ENCODE data around the gene ARID1B.

The ARID1B gene

DNA sequence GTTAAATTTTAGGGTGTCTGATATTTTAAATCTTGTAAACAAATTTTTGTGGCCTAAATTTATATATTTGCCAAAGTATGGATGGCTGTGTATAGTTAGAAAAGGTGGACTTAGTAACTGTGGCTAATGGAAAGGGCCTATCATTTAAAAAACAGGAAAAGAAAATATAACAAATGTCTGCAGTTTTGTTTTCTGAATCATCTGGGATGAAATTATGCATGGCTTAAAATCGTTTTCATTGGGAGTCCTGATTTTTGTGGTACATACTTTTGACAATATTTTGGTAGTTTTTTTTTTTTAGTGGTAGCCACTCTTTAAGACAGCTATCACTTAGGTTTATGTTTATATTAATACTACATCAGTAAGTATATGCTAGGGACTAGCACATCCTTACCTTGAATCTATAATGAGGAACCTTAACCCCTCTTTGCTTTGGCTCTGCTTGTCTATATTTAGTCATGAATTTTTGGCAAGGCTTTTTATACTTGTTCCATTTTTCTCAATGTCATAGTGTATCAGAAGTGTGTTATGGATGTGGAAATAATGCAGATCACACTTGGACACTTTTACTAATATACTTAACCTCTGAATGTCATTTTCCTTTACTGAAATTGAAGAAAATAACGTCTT, 5.6 kb downstream of the ARID1B start:
- no peaks in the 10 kb centered on the region for H3K27me3 ChIP-seq (ENCODE audit: control insufficient read depth, insufficient read depth, low read length)
- H3K36me3 ChIP-seq (ENCODE audit: control insufficient read depth, low read depth, low read length), result no peaks in the 10 kb centered on the region
- peak overlapping the region; percentile 100 for H3K4me3 ChIP-seq (ENCODE audit: low read length)
- H3K9ac ChIP-seq (ENCODE audit: low read length), result no peak overlapping the region
- H3K9me3 ChIP-seq (ENCODE audit: control insufficient read depth, low read depth, low read length), result no peaks in the 10 kb centered on the region
- H3K27ac ChIP-seq (ENCODE audit: low read length), result no peak overlapping the region
- peaks cover 52% of the 10 kb centered on the region for H3K4me1 ChIP-seq (ENCODE audit: control insufficient read depth, low read depth, low read length)

DNA sequence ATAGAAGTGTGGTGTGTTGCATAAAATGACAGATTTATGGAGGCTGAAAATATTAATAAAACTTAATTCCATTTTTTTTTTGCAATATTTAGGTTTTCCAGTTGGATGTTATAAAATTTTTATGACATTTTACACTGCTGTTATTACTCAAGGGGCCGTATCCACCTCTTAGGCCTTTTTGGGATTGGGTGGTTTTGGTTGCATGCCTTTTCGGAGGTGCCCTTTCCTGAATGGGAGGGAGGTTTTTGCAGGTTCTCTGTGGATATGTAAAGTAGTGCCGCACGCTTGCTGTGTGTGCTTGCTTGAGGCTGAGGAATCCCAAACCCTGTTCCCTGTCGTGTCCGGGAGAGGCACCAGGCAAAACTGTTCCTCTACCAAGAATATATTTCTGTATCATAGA, 6.8 kb downstream of the ARID1B start:
- H3K9me3 ChIP-seq (ENCODE audit: control insufficient read depth, low read depth, low read length), result no peaks in the 10 kb centered on the region
- H3K4me1 ChIP-seq (ENCODE audit: control insufficient read depth, low read depth, low read length), result peaks cover 64% of the 10 kb centered on the region
- peak overlapping the region; percentile 43 for H3K4me3 ChIP-seq (ENCODE audit: low read length)
- no peaks in the 10 kb centered on the region for H3K36me3 ChIP-seq (ENCODE audit: control insufficient read depth, low read depth, low read length)
- H3K9ac ChIP-seq (ENCODE audit: low read length), result peak overlapping the region; percentile 20
- no peak overlapping the region for H3K27ac ChIP-seq (ENCODE audit: low read length)
- H3K27me3 ChIP-seq (ENCODE audit: control insufficient read depth, insufficient read depth, low read length), result no peaks in the 10 kb centered on the region

DNA sequence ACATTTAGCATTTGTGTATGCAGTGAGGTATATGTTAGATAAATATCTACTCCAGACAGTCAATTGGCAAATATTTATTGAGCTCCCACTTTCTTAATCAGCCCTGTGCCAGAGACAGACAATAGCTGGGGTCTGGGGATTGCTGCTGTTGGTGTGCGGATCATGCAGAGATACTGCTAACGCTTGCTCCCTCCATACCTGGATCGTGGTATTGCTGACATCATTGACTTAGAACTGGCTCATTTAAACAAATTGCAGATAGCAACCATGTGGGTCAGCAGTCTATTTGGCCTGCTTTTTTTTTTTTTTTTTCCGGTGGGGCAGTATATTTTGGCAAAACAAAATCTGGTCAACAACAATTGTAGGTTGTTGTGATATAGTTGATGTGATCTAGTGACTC, 9.5 kb downstream of the ARID1B start:
- H3K27me3 ChIP-seq (ENCODE audit: control insufficient read depth, insufficient read depth, low read length), result no peaks in the 10 kb centered on the region
- H3K27ac ChIP-seq (ENCODE audit: low read length), result no peak overlapping the region
- peaks cover 77% of the 10 kb centered on the region for H3K4me1 ChIP-seq (ENCODE audit: control insufficient read depth, low read depth, low read length)
- no peak overlapping the region for H3K9ac ChIP-seq (ENCODE audit: low read length)
- H3K9me3 ChIP-seq (ENCODE audit: control insufficient read depth, low read depth, low read length), result no peaks in the 10 kb centered on the region
- no peak overlapping the region for H3K4me3 ChIP-seq (ENCODE audit: low read length)
- no peaks in the 10 kb centered on the region for H3K36me3 ChIP-seq (ENCODE audit: control insufficient read depth, low read depth, low read length)

DNA sequence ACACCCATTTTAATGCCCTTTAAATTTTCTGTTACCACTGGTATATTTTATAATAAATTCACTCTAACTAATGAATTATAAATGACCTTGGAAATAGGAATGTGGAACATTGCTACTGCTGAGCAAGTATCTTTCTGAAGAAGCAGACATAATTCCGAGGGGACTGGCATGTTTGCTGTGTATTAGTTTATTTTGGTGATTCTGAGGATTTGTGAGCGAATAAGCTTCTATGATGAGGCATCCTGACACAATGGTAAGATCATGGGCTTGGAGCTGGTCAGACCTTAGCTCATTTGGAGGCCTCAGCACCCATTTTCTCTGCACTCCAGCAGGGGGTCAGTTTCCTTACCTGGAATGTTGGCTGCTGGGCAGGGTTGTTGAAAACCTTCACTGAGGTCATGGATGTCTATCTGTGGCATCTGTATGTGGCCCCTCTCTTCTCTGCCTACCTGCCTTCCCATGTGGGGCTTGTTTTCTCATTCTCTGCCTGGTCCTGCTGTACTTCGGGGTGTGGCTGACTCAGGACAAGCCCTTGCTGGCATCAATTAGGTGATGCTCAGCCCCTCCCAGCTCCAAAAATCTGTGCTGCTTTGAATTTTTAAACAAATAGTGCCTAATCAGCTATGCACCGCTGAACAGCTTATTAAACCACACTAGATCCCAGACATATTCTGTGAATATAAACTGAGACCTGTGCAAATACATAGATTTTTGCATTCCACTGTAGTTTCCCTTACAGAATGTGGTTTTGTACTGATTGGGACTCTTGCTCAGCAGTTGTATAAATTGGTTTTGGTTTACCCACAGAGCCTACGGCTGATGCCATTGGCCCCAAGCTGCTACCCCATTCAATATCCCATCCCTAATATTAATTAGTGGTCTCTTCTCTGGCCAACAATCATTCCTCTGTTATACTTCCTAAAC, 10.7 kb downstream of the ARID1B start:
- Histone ChIP-seq H3K9me3 (ENCODE audit: control insufficient read depth, low read depth, low read length) (no peaks in the 10 kb centered on the region), H3K9ac (ENCODE audit: low read length) (no peak overlapping the region), H3K27ac (ENCODE audit: low read length) (no peak overlapping the region), H3K27me3 (ENCODE audit: control insufficient read depth, insufficient read depth, low read length) (no peaks in the 10 kb centered on the region), H3K36me3 (ENCODE audit: control insufficient read depth, low read depth, low read length) (no peaks in the 10 kb centered on the region), H3K4me1 (ENCODE audit: control insufficient read depth, low read depth, low read length) (peaks cover 78% of the 10 kb centered on the region), H3K4me3 (ENCODE audit: low read length) (no peak overlapping the region)

DNA sequence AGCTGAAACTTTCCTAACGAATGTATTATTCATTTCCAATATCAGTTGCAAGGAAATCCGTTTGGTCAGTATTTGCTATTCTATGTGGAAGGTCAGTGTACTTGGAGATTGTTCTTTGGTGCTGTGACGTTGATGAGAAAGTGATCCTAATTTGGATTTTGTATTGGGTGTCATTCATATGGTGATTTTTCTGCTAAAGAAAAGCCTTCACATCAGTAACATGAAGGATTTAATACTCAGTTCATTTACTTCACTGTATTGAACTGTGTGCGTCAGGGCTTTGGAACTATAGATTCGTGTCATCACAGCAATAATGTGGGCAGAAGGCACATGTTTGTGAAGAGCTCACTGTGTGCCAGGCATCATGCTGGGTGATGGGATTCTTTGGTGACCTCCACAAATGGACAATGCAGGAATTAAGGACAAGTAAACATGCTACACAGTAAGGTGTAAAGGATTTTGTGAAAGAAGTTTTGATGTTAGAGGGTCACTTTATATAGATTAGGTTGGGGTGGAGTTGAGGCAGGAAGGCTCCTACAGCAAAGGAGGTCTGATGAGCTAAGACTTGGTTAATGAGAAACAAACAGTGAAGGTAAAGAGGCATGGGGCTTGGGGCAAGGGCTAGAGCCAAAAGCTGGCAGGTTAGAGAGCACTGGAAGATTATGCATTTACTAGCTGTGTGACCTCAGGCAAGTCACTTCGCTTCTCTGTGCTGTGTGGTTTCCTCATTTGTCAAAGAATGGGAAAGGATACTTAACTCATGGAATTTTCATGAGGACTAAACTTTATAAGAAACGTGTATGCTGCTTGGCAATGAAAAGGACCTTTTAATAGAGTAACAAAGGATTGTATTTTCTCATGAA, 12.1 kb downstream of the ARID1B start:
- H3K27ac ChIP-seq (ENCODE audit: low read length), result no peak overlapping the region
- no peaks in the 10 kb centered on the region for H3K27me3 ChIP-seq (ENCODE audit: control insufficient read depth, insufficient read depth, low read length)
- no peaks in the 10 kb centered on the region for H3K36me3 ChIP-seq (ENCODE audit: control insufficient read depth, low read depth, low read length)
- no peaks in the 10 kb centered on the region for H3K9me3 ChIP-seq (ENCODE audit: control insufficient read depth, low read depth, low read length)
- no peak overlapping the region for H3K4me3 ChIP-seq (ENCODE audit: low read length)
- peaks cover 64% of the 10 kb centered on the region for H3K4me1 ChIP-seq (ENCODE audit: control insufficient read depth, low read depth, low read length)
- no peak overlapping the region for H3K9ac ChIP-seq (ENCODE audit: low read length)

DNA sequence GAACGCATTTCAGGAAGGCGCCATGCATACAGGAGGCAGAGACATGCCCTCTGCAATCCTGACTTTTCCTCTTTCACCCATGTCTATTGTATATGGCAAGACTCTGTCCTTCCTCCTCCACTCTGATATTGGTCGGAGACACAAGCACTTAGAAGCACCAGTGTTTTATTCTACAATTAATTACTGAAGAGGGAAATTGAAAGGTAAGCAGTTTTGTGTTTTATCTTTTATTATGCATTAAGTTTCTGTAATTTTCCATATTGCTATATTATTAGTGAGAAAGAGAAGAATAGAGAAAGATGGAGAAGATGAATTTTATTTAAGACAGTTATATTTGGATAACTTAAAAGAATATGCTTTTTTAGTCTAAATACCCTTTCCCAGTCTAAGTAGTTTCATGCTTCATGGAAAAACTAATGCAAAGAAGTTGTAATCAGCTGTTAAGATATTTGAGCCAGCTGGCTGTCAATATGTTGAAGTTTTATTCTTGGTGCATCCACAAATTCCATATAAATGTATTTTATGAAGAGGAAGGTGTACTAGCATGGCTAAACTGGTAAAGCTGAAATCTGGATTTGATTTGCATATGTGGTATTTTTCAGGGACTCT, 13.6 kb downstream of the ARID1B start:
- Histone ChIP-seq H3K9ac (ENCODE audit: low read length) (peak overlapping the region; percentile 51), H3K9me3 (ENCODE audit: control insufficient read depth, low read depth, low read length) (no peaks in the 10 kb centered on the region), H3K36me3 (ENCODE audit: control insufficient read depth, low read depth, low read length) (no peaks in the 10 kb centered on the region), H3K4me3 (ENCODE audit: low read length) (peak overlapping the region; percentile 44), H3K4me1 (ENCODE audit: control insufficient read depth, low read depth, low read length) (peaks cover 72% of the 10 kb centered on the region), H3K27ac (ENCODE audit: low read length) (no peak overlapping the region), H3K27me3 (ENCODE audit: control insufficient read depth, insufficient read depth, low read length) (no peaks in the 10 kb centered on the region)

DNA sequence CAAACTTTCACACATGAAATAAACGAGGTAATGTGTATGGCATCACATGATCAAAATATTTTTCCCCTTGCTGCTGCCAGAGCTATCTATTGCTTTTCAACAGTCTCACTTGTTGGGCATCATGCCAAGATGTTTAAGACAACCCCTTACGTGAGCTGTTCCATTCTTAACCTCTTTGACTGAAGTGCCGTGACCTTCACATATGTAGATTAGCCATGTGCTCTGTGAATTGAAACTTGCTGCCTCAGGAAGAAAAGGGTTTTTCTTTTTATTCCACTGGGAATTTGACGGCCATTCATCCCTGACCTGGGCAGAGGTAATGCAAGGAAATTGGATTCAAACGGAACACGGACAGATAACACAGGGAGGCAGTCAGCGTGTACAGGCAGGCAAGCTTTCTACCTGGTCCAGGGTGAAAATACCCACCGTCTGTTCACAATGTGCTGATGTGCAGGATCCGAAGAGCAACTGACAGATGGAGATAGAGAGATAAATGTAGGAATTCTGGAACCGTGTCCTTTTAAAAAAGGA, 14.2 kb downstream of the ARID1B start:
- Histone ChIP-seq H3K27ac (ENCODE audit: low read length) (no peak overlapping the region), H3K4me1 (ENCODE audit: control insufficient read depth, low read depth, low read length) (peaks cover 75% of the 10 kb centered on the region), H3K36me3 (ENCODE audit: control insufficient read depth, low read depth, low read length) (no peaks in the 10 kb centered on the region), H3K9ac (ENCODE audit: low read length) (peak overlapping the region; percentile 51), H3K9me3 (ENCODE audit: control insufficient read depth, low read depth, low read length) (no peaks in the 10 kb centered on the region), H3K4me3 (ENCODE audit: low read length) (peak overlapping the region; percentile 44), H3K27me3 (ENCODE audit: control insufficient read depth, insufficient read depth, low read length) (no peaks in the 10 kb centered on the region)

DNA sequence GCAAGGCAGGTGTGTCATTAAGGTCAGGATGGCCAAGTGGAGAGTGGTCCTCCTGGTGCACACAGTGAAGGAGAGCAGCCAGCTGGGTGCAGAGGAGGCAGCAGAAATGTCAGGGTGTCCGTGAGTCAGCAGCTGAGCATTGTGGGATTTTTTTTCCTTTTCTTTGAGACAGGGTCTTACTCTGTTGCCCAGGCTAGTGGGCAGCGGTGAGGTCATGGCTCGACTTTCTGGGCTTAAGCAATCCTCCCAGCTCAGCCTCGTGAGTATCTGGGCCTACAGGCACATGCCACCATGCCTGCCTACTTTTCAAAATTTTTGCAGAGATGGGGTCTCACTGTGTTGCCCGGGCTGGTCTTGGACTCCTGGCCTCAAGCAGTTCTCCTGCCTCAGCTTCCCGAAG, 16.0 kb downstream of the ARID1B start:
- H3K9ac ChIP-seq (ENCODE audit: low read length), result no peak overlapping the region
- no peaks in the 10 kb centered on the region for H3K36me3 ChIP-seq (ENCODE audit: control insufficient read depth, low read depth, low read length)
- no peaks in the 10 kb centered on the region for H3K27me3 ChIP-seq (ENCODE audit: control insufficient read depth, insufficient read depth, low read length)
- no peaks in the 10 kb centered on the region for H3K9me3 ChIP-seq (ENCODE audit: control insufficient read depth, low read depth, low read length)
- H3K27ac ChIP-seq (ENCODE audit: low read length), result no peak overlapping the region
- no peak overlapping the region for H3K4me3 ChIP-seq (ENCODE audit: low read length)
- H3K4me1 ChIP-seq (ENCODE audit: control insufficient read depth, low read depth, low read length), result peaks cover 64% of the 10 kb centered on the region

DNA sequence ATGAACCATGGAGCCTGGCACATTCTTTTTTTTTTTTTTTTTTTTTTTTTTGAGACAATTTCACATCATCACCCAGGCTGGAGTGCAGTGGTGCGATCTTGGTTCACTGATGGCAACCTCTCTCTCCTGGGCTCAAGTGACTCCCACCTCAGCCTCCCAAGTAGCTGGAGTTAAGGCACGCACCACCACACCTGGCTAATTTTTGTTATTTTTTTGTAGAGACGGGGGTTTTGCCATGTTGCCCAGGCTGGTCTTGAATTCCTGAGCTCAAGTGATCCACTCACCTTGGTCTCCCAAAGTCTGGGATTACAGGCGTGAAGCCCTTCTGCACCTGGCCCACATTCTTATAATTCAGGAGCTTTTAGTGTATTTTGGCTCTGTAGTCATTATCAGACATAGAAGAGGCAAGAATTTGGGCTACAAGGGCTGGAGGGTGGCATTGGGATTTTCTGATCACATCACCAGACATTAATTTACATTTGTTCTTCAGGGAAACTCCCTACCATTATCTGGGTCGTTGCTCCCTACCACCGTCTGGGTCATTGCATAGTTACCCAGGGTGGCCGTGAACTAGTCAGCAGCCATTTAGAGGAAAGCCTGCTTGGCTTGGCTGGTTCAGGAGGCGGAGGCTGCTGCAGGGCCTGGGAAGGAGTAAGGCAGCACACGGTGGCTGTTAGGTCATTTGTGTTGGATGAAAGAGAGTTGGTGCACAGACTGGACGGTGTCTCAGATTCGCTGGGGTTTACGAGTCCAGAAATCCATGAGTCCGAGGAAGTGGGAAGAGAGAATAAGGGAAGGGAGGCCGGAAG, 17.6 kb downstream of the ARID1B start:
- H3K9me3 ChIP-seq (ENCODE audit: control insufficient read depth, low read depth, low read length), result no peaks in the 10 kb centered on the region
- H3K4me3 ChIP-seq (ENCODE audit: low read length), result no peak overlapping the region
- H3K4me1 ChIP-seq (ENCODE audit: control insufficient read depth, low read depth, low read length), result peaks cover 49% of the 10 kb centered on the region
- H3K27ac ChIP-seq (ENCODE audit: low read length), result no peak overlapping the region
- H3K36me3 ChIP-seq (ENCODE audit: control insufficient read depth, low read depth, low read length), result no peaks in the 10 kb centered on the region
- H3K27me3 ChIP-seq (ENCODE audit: control insufficient read depth, insufficient read depth, low read length), result no peaks in the 10 kb centered on the region
- no peak overlapping the region for H3K9ac ChIP-seq (ENCODE audit: low read length)

DNA sequence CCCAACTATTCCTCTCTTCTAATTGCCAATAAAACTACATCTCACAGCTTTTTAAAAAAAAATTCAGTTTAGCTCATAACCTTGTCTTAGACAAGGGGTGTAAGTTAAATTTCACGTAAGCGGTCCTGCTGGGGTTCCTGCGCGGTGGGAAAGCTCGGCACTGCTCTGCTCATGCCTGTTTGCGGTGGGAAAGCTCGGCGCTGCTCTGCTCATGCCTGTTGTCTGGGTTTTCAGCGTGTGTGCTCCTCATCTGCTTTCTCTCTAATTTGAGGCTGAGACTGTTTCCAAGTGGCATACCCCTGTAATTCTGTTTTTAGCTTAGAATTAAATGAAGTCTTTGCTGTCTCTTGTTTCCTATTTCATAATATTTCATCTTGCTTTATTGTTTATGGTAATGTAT, 18.6 kb downstream of the ARID1B start:
- Histone ChIP-seq H3K36me3 (ENCODE audit: control insufficient read depth, low read depth, low read length) (no peaks in the 10 kb centered on the region), H3K27me3 (ENCODE audit: control insufficient read depth, insufficient read depth, low read length) (no peaks in the 10 kb centered on the region), H3K9me3 (ENCODE audit: control insufficient read depth, low read depth, low read length) (no peaks in the 10 kb centered on the region), H3K27ac (ENCODE audit: low read length) (no peak overlapping the region), H3K9ac (ENCODE audit: low read length) (no peak overlapping the region), H3K4me3 (ENCODE audit: low read length) (no peak overlapping the region), H3K4me1 (ENCODE audit: control insufficient read depth, low read depth, low read length) (peaks cover 38% of the 10 kb centered on the region)
